GM21515 (cell line): ENCODE data around the gene PINLYP.
"Not testable (repeated sequence)": the region's sequence is repeated elsewhere in the genome, so short reads cannot be mapped to it uniquely, and the experiment has no call there.

Experiments used
- ATAC-seq: cut with Tn5 transposase; IDR thresholded peaks from one replicate; pipeline ENCODE4 v1.9.1; 2021; ENCODE audit not compliant: unreplicated experiment

Gene PINLYP

DNA sequence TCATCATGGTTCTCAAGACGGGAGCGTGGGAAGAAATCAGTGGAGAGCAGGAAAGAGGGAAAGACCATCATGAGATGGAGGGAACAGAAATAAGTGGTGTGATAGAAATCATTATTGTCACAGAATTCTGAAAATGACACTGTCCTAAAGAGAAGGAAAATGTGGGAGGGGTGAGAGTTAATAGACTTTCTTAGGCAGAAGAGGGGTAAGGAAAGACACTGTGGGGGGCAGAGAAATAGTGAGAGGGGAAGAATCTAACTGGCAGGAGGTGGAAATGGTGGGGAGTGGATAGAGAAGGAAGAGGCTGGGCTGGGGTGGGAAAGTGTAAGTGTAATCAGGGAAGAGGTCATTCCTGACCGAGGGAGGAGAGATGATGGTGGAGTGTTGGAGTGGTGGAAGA is 3.2 kb downstream of the PINLYP start:
- ATAC-seq: no peak

DNA sequence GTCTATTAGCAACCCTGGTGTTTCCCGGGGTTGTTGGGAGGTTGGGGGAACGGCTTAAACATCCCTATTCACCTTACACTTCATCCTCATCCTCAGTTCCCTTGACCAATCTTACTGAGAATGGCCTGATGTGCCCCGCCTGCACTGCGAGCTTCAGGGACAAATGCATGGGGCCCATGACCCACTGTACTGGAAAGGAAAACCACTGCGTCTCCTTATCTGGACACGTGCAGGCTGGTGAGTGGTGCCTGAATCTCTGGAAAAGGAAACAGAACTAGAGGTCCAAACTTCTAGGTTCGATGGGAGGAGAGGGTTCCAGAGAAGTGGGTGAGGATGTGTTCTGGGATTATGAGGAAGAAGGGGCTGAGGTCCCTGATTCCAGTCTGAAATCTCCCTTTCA is 5.9 kb downstream of the PINLYP start:
- no peak for ATAC-seq

DNA sequence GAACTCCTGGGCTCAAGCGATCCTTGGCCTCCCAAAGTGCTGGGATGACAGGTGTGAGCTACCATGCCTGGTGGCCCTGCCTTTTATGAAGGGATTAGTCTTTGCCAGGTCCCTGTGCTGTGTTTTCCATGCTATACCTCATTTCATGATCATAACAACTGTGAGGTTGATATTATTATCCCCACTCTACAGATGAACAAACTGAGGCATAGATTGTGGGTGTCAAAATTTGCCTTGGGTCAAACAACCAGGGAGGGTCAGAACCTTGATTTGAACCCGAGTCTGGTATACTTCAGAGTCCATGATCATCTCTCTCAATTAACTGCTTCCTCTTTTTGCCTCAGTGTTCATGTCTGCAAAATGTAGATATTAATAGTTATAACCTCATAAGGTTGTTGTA is 6.9 kb downstream of the PINLYP start:
- ATAC-seq: no peak

DNA sequence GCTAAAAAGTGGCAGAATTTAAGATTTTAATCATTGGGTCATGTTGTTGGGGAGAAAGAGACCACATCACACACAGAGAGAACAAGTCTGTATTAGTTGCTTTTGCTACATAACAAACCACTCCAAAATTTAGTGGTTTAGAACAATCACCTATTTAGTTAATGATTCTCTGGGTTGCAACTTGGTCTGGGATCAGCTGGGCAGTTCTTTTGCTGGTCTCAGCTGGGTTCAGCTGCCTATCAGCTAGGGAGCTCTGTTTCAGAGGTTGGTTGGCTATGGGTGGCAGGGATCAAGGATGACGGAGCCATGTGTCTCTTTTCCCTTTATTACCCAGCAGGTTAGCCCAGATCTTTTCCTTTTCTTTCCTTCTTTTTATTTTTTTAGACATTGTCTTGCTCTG is 8.9 kb downstream of the PINLYP start:
- no peak for ATAC-seq

DNA sequence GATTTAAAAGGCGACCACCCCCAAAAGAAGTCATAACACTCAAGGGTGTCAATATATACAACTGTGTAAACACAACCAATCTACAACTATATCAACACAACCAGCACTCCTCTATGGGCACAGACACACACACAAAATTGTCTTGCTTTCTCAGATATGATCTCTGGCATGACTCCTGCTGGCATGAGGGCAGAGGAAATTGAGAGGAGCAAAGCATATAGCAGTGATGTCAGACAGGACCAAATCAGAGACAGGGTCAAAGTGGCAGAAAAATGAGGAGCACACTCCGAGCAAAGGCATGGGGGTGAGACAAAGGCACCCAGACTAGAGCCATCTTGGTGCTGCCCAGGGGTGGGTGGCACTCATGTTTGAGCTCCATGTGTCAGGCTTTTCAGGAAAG is 10.7 kb downstream of the PINLYP start:
- ATAC-seq: no peak

DNA sequence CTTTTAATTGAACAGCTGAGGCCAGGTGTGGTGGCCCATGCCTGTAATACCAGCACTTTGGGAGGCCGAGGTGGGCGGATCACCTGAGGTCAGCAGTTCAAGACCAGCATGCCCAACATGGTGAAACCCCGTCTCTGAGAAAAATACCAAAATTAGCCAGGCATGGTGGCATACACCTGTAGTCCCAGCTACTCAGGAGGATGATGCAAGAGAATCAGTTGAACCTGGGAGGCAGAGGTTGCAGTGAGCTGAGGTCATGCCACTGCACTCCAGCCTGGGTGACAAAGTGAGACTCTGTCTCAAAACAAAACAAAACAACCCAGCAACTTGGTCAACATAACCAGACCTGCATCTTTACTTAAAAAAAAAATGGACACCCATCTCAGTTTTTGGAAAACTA is 11.4 kb downstream of the PINLYP start:
- not testable (repeated sequence) for ATAC-seq

DNA sequence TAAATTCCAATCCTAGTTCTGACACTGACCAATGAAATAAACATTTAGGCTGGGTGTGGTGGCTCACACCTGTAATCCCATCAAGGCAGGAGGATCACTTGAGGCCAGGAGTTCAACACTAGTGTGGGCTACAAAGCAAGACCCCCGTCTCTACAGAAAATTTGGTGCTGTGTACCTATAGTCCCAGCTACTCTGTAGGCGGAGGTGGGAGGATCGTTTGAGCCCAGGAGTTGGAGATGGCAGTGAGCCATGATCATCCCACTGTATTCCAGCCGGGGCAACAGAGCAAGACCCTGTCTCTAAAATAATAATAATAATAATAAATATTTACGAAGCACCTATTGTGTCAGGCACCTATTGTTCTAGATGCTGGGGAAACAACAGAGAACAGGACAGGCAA is 13.7 kb downstream of the PINLYP start:
- ATAC-seq: no peak

DNA sequence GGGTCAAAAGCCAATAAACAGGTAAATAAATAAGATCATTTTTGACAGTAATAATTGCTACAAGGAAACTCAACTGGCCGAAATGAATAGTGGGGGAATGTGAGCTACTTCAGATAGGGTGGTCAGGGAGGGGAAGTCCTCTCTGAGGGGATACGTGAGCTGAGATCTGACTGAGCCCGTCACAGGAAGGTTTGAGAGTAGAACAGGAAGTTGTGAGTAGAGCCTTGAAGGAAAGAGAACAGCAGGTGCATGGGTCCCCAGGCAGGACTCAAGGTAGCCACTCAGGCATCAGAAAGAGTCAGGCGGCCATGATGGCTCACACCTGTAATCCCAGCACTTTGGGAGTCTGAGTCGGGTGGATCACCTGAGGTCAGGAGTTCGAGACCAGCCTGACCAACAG is 14.1 kb downstream of the PINLYP start:
- ATAC-seq: no peak

DNA sequence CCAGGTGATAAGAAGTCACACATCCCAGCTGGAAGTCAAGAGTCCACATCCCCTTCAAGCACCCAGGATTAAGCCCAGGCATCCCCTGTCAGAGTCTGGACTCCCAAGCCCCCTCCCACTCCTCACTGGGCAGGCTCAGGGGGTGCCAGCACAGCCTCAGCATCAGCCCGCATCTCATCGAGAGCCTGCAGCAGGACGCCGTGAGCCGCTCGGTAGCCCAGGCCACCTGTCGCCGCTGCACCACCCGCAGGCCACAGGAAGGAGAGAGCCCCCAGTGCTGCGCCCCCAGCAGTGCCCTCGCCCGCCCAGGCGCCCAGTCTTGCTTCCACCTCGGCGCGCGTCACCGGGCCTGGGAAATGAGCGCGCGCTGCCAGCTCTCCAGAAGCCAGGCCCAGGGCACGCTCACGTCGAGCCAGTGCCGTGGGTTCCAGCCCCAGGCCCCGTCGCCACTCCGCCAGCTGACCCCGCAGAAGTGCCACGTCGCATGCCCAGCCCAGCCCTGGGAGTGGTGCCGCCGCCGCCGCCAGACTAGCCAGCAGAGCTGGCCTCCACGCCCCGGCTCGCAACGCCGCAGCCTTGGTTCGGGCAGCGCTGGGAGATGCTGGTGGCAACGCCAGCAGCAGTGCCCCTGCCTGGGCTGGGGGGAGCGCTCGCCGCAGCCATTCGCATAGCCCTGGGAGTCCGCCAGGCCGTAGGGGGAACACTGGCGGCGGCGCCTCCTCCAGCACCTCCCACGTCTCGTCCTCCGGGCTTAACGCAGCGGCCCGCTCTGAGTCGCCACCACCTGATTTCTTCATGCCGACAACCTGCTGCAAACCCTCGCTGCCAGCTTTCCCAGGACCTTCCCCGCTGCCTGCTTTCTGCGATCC is 16.5 kb downstream of the PINLYP start:
- ATAC-seq: no peak

DNA sequence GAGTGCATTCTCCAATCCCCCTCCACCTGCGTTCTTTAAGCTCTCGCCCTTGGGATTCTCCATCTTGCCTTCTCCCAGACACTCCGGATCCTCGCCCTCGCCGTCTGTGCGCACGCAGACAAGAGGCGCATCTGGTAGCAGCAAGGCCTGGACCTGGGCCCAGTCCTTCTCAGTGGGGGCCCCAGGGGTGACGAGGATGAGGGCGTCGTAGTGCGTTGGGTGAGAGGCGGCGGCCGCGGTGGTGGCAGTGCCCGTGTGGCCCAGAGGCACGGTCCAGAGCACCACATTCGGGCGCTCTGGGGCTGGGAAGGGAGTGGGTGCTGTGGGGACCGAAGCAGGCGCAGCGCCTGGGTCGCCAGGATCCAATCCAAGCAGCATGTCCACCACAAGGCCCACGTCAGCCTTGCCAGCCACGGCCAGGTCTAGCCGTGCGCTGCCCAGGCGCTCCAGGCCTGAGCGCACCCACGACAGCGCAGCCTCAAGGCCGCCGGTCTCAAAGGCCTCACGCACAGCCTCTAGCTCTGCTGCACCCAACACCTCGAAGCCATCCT is 17.3 kb downstream of the PINLYP start:
- ATAC-seq: no peak

DNA sequence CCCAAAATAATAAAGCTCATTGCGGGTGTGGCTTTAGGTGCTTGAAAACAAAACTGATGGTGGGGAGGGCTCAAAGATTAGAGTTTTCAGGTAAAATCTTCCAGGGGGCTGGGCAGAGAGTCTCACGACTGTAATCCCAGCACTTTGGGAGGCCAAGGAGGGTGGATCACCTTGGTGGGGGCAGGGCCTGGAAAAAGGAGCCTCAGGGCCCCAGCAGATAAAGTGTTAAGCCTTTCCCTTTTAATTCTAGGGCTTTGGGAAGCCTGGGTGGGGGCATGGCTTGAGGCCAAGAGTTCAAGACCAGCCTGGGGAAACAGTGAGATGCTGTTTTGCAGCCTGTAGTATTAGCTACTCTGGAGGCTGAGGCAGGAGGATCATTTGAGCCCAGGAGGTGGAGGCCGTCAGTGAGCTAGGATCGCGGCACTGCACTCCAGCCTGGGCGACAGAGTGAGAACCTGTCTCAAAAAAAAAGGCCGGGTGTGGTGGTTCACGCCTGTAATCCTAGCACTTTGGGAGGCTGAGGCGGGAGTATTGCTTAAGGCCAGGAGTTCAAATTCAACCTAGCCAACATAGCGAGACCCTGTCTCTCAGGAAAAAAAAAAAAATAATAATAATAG is 18.6 kb downstream of the PINLYP start:
- ATAC-seq: no peak

DNA sequence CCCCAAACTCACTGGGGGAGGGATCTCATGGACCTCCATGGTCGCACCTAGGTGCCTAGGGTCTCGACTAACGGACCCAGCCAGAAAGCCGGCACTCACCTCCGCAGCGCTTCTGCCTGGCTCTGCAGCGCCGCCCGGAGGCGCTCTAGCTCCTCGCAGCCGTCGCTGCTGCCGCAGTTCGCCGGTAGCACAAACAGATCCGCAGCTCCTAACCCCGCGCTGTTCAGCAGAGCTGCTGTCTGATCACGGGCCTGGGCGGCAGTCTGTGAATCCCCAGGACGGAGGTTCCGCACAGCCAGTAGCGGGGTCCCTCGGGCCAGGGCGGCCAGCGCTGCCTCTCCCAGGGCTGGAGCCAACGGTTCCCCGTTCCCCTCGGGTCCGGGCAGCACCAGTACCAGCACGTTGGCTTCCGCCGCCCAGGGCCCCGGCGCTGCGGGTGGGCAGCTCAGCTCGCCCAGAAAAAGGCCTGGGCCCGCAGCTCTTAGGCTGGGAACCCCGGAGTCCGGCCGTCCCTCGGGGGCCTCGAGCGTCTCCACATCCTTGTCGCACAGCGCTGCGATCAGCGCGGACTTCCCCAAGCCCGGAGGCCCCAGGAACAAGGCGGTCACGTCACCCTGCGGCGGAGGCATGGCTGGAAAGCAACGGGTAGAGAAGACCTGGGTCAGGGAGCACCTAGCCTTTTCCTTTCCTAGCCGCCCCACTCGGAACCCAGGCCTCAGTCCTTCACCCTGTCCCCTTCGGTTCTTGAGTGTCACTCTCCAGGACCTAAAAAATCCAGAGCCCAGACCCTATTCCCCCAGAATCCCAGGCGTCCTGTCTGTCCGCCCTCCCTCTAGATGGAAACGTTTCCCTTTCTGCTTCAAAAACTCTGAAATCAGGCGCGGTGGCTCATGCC is 19.4 kb downstream of the PINLYP start:
- no peak for ATAC-seq

DNA sequence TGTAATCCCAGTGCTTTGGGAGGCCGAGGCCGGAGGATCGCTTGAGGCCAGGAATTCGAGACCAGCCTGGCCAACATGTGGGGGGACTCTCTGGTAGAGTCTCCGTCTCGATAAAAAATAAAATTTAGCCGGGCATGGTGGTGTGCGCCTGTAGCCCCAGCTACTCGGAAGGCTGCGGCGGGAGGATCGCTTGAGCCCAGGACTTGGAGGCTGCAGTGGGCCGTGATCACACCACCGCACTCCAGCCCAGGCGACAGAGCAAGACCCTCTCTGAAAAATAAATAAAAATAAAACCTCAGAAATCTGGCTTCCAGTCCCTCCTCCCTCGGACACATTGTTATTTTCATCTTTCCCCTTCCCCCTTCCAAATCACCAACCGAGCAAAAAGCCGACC is 20.0 kb downstream of the PINLYP start:
- peak; percentile 7 for ATAC-seq

DNA sequence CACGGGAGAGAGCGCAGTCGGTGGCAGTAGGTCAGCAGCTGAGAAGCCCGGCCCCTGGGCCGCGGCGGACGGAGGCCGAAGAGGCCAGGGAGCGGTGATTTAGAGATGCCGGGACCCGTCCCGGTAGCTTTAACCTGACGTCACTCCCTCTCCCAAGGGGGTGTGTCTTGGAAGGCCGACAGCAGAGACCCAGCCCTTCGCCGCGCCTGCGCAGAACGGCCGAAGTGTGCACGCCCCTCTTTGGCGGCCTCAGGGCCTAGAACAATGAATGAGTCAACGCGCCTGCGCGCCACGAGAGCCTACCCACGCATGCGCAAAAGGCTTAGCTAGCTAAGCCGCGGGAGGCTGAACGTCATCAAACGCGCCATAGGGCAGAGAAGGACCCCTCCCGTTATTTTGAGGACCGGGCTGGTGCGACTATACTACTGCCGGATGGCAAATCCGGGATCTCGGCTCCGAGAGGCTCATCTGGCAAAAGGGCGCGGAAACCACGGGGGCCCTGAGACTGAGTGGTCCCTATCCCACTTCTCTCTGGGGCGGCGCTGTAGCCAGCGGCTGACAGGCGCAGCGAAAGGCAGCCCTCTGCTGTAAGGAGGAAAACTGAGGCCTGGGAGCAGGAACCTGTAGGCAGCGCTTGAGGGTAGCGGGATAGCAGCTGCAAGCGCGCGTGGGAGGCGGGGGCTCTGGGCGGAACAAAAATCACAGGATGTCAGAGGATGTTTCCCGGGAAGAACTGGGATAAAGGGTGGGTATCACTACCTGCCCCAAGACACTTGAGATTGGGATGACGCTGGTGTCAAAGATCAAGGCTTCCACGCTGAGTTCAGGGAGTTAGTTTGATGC is 20.6 kb downstream of the PINLYP start, which contains the start of the genes IRGQ and ZNF576:
Gene IRGQ (minus strand): TSS at position 136 of the 843 bp plus-strand sequence. CDS start 796 bp downstream, outside the sequence.
Gene ZNF576 (plus strand): TSS at position 597 of the 843 bp plus-strand sequence. CDS start 514 bp downstream, outside the sequence.
- peak; percentile 65 for ATAC-seq

DNA sequence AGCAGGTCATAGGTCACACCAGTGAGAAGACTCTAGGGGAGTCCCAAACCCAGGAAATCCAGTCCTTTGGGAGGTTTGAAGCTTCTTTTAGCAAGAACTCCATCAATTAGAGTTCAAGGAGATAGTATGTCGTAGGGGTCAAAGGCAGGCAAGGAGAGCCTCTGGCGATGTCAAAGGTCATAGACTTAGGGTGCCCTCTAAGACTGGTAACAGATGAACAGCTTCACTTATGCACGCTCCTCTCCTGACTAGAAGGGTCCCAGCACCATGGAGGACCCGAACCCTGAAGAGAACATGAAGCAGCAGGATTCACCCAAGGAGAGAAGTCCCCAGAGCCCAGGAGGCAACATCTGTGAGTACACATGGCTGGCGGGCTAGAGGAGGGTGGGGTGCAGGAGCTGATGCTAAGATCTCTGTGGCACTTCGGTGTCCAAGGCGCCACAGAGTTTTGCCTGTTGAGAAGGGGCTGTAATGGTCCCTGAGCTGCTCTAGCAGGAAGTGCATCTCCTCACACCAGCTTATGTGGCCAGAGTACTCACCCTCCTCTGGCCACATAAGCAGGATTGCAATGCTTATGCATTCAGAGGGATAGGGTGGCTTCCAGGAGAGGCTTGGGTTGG is 21.4 kb downstream of the PINLYP start:
- ATAC-seq: no peak

DNA sequence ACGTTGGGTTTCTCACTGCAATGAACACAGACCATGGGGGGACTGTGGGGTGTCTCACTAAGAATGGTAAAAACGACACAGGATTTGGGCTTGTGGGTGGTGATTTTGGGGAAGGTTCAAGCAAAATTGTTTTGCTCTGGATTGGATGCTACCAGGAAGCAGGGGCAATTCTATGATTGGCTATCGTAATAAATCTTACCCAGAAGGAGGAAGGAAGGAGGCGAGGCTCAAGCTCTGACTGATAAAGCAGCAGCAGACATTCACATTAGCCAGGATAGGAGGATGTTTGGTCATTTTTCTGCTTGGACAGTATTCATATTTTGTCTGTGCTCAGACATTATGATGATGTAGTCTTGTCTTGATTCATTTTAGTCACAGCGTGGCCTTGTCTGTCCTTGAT is 22.3 kb downstream of the PINLYP start:
- no peak for ATAC-seq

DNA sequence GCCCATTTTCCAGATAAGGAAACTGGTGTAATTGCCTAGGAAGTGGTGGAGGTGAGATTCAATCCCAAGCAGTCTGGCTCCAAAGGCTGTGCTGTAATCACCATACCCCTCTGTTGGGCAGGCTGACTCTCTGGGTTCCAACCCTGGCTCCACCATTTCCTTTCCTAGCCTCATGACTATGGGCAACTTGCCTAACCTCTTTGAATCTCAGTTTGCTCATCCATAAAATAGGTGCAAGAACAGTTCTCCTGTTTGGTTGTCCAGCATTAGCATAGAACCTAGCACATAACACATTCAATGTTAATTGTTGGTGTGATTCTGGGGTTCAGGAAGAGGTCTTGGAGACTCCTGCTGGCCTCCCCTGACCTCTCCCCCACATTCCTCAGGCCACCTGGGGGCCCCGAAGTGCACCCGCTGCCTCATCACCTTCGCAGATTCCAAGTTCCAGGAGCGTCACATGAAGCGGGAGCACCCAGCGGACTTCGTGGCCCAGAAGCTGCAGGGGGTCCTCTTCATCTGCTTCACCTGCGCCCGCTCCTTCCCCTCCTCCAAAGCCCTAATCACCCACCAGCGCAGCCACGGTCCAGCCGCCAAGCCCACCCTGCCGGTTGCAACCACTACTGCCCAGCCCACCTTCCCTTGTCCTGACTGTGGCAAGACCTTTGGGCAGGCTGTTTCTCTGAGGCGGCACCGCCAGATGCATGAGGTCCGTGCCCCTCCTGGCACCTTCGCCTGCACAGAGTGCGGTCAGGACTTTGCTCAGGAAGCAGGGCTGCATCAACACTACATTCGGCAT is 23.0 kb downstream of the PINLYP start:
- ATAC-seq: no peak

DNA sequence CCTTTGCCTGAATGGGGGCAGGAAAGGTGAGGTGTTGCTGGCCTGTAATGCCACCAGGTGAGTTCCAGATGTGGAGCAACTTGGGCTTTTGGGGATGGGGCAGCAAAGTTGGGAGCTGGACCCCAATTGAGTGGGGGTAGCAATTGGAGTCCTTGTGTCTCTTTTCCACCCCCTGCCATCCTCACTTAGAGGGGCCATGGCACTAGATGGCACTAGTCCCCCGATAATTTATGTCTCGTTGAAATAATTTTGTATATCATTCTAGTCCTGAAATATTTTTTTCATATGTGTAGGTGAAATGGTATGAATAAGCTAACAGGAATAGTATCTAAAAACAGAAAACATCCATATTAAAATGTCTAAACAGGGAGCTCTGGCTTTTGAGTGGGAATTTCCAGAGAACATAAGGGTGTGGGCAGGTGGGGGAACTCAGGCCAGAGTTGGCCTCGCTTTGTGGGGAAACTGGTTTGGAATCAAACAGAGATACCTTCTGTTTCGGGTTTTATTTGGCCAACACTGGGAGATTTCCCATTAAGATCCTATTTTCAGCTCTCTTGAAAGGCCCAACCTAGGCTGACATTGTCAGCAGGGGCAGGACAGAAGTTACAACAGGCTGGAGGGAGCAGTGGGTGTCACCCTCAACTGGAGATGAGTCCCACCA is 24.2 kb downstream of the PINLYP start:
- no peak for ATAC-seq
